Uterus (tissue), 2 donors: Measurements from ENCODE around the gene CPT1C.

Experiments
- POLR2A ChIP-seq, 2 donors: fragments of 450-650 bp; IDR thresholded peaks; one replicate each; pipeline ENCODE4 v1.6.1; 2016; ENCODE audit warnings: antibody characterized with exemption in 2 of 2, mild to moderate bottlenecking in 1 of 2, moderate library complexity in 1 of 2
- TF ChIP-seq, protein P1 (sequence below), 4 experiments: fragments of 200-600 bp in 2 of 4; fragments of 450-650 bp in 2 of 4; sonication (generic) in 2 of 4; IDR thresholded peaks; one replicate each; pipeline ENCODE4 v1.5.1; 2016 to 2019; ENCODE audit warnings: antibody characterized with exemption in 4 of 4, mild to moderate bottlenecking in 2 of 4, moderate library complexity in 1 of 4

DNA sequence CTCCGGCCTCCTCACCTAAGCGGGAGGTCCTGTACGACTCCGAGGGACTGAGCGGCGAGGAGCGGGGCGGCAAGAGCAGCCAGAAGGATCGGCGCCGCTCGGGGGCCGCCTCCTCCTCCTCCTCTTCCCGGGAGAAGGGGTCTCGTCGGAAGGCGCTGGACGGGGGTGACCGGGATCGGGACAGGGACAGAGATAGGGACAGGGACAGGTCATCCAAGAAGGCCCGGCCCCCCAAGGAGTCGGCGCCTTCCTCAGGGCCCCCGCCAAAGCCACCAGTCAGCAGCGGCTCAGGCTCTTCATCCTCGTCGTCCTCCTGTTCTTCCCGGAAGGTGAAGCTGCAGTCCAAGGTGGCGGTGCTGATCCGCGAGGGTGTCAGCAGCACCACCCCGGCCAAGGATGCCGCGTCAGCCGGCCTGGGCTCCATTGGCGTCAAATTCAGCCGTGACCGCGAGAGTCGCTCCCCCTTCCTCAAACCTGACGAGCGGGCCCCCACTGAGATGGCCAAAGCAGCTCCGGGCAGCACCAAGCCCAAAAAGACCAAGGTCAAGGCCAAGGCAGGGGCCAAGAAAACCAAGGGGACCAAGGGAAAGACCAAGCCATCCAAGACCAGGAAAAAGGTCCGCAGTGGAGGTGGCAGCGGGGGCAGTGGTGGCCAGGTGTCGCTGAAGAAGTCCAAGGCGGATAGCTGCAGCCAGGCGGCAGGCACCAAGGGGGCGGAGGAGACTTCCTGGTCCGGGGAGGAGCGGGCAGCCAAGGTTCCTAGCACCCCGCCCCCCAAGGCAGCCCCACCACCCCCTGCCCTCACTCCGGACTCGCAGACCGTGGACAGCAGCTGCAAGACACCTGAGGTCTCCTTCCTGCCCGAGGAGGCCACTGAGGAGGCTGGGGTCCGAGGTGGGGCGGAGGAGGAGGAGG lies 38.1 kb upstream of the CPT1C start:
- TF ChIP-seq, protein P1, sequence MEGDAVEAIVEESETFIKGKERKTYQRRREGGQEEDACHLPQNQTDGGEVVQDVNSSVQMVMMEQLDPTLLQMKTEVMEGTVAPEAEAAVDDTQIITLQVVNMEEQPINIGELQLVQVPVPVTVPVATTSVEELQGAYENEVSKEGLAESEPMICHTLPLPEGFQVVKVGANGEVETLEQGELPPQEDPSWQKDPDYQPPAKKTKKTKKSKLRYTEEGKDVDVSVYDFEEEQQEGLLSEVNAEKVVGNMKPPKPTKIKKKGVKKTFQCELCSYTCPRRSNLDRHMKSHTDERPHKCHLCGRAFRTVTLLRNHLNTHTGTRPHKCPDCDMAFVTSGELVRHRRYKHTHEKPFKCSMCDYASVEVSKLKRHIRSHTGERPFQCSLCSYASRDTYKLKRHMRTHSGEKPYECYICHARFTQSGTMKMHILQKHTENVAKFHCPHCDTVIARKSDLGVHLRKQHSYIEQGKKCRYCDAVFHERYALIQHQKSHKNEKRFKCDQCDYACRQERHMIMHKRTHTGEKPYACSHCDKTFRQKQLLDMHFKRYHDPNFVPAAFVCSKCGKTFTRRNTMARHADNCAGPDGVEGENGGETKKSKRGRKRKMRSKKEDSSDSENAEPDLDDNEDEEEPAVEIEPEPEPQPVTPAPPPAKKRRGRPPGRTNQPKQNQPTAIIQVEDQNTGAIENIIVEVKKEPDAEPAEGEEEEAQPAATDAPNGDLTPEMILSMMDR (IDR thresholded peaks at IDR 0.05): no peak
- no peak for TF ChIP-seq POLR2A (IDR thresholded peaks at IDR 0.05)
